HepG2 (cell line): ENCODE data around the gene RNU1-2. TPM values are rescaled to one million over a fixed set of nuclear protein-coding genes. Genes with fewer than 3 reads are reported as not detected.

Source experiments
- ATAC-seq: fragments of 200-7000 bp; cut with Tn5 transposase; 3 replicates; pipeline ENCODE4 v1.9.1; 2020; ENCODE audit warnings: mild to moderate bottlenecking, moderate library complexity
- BruUV-seq: library from RNA; stranded (reverse); fragments of 400-500 nt; replicated peaks from 2 replicates; lab custom pipeline; 2021; lab: Mats Ljungman, UMichigan
- CTCF ChIA-PET: fragments of 300-600 bp; formaldehyde crosslinking; extraction: SDS; loops from one replicate; lab custom pipeline; 2021; ENCODE audit warnings: low total read pairs, inconsistent platforms, low intra/inter-chr PET ratio; lab: Yijun Ruan, JAX
- POLR2A ChIA-PET: fragments of 350-600 bp; sonication (Branson Sonifier 250); formaldehyde crosslinking; loops from one replicate; lab custom pipeline; 2020; ENCODE audit warnings: antibody characterized with exemption, inconsistent platforms; lab: Yijun Ruan, JAX
- DNase-seq: peaks from one replicate; pipeline ENCODE4 v3.0.0-alpha.2; 2015; ENCODE audit warnings: low spot score
- FAIRE-seq: peaks from 3 replicates; lab custom pipeline; 2011; peaks lifted over from hg19 to GRCh38; lab: Jason Lieb, UNC
- H2AFZ ChIP-seq: one replicate; pipeline ENCODE4 v1.6.1; 2011; ENCODE audit warnings: low read length, inconsistent platforms
- H3K27ac ChIP-seq: fragments of 300-600 bp; 3 replicates; pipeline ENCODE4 v1.8.0; 2011; ENCODE audit warnings: mixed run types, mild to moderate bottlenecking, mixed read lengths, low read length, inconsistent platforms; ENCODE audit not compliant: insufficient read depth; ENCODE audit errors: extremely low read length
- H3K27me3 ChIP-seq, 2 experiments: fragments of 200-600 bp in 1 of 2; 2 replicates in 1 of 2; 3 replicates in 1 of 2; pipeline versions ENCODE4 v1.6.0 to v1.8.0; 2011; ENCODE audit warnings: low read length in 2 of 2, mild to moderate bottlenecking in 2 of 2, moderate library complexity in 2 of 2, inconsistent platforms in 1 of 2; ENCODE audit not compliant: insufficient read depth in 2 of 2, control insufficient read depth in 1 of 2
- H3K36me3 ChIP-seq, 2 experiments: fragments of 200-600 bp in 1 of 2; replicated peaks in 1 of 2; 2 replicates in 1 of 2; 3 replicates in 1 of 2; pipeline versions ENCODE4 v1.5.1 to v1.8.0; 2011; ENCODE audit warnings: low read length in 2 of 2, inconsistent platforms in 1 of 2; ENCODE audit not compliant: insufficient read depth in 2 of 2, control insufficient read depth in 1 of 2
- H3K4me1 ChIP-seq: 2 replicates; pipeline ENCODE4 v1.5.1; 2012; ENCODE audit warnings: low read length, inconsistent platforms; ENCODE audit not compliant: insufficient read depth
- H3K4me2 ChIP-seq: 2 replicates; pipeline ENCODE4 v1.6.0; 2011; ENCODE audit warnings: low read depth, low read length, inconsistent platforms
- H3K4me3 ChIP-seq, 3 experiments: fragments of 200-600 bp in 1 of 3; sonication (generic), shearing (Covaris generic) in 1 of 3; replicated peaks in 1 of 3; 2 replicates each; pipeline ENCODE4 v1.5.1; 2011 to 2016; ENCODE audit warnings: low read length in 3 of 3, inconsistent platforms in 2 of 3, low read depth in 2 of 3, mild to moderate bottlenecking in 2 of 3, control low read depth in 1 of 3, mixed read lengths in 1 of 3; ENCODE audit not compliant: insufficient read depth in 1 of 3
- H3K79me2 ChIP-seq: one replicate; pipeline ENCODE4 v1.6.1; 2011; ENCODE audit warnings: low read length, inconsistent platforms; ENCODE audit not compliant: insufficient read depth
- H3K9ac ChIP-seq: 2 replicates; pipeline ENCODE4 v1.6.0; 2011; ENCODE audit warnings: mild to moderate bottlenecking, low read depth, low read length, inconsistent platforms; ENCODE audit not compliant: insufficient read depth
- H3K9me3 ChIP-seq: 2 replicates; pipeline ENCODE4 v1.5.1; 2012; ENCODE audit warnings: mild to moderate bottlenecking, low read length
- H4K20me1 ChIP-seq: 2 replicates; pipeline ENCODE4 v1.6.0; 2011; ENCODE audit warnings: inconsistent platforms, mild to moderate bottlenecking, low read length, moderate library complexity; ENCODE audit not compliant: insufficient read depth
- CC2D1A ChIP-seq: sonication (generic); formaldehyde crosslinking; IDR thresholded peaks from 2 replicates; pipeline ENCODE4 v1.8.1; 2023; ENCODE audit warnings: mild to moderate bottlenecking, missing genetic modification reagents
- NFKB2 ChIP-seq: sonication (generic); formaldehyde crosslinking; IDR thresholded peaks from 2 replicates; pipeline ENCODE4 v1.4.0; 2020; ENCODE audit warnings: missing genetic modification reagents, borderline replicate concordance
- SCMH1 ChIP-seq: sonication (generic); formaldehyde crosslinking; IDR thresholded peaks from 2 replicates; pipeline ENCODE4 v1.9.0; 2021; ENCODE audit warnings: missing genetic modification reagents, mild to moderate bottlenecking, borderline replicate concordance
- THAP11 ChIP-seq: IDR thresholded peaks from 2 replicates; pipeline ENCODE4 v1.6.1; 2016; ENCODE audit warnings: missing biosample characterization, missing genetic modification reagents
- ZFP90 ChIP-seq: sonication (generic); formaldehyde crosslinking; IDR thresholded peaks from 2 replicates; pipeline ENCODE4 v1.8.0; 2022; ENCODE audit warnings: missing genetic modification reagents, mild to moderate bottlenecking, inconsistent platforms, borderline replicate concordance
- ZNF318 ChIP-seq: sonication (generic); formaldehyde crosslinking; IDR thresholded peaks from 2 replicates; pipeline ENCODE4 v1.4.0; 2020; ENCODE audit warnings: mild to moderate bottlenecking, missing genetic modification reagents
- ZNF543 ChIP-seq: sonication (generic); formaldehyde crosslinking; IDR thresholded peaks from 2 replicates; pipeline ENCODE4 v1.4.0; 2020; ENCODE audit warnings: mild to moderate bottlenecking, missing genetic modification reagents
- ZNF597 ChIP-seq: sonication (generic); formaldehyde crosslinking; IDR thresholded peaks from 2 replicates; pipeline ENCODE4 v1.5.0; 2020; ENCODE audit warnings: missing genetic modification reagents
- WGBS: methylation state at CpG from one replicate; pipeline ENCODE4 v1.1.6; 2017; ENCODE audit warnings: low lambda C conversion rate; 5-methylcytosine and 5-hydroxymethylcytosine counted together
- in situ Hi-C: cut with HindIII; loops from 2 replicates; pipeline ENCODE4 v1.10.0; 2017; ENCODE audit warnings: low pct_unique_long_range_greater_than_20kb; ENCODE audit not compliant: extremely low pct_ligation_motif_present
- intact Hi-C: fragments of 100-400 bp; cut with micrococcal nuclease; formaldehyde crosslinking; loops from one replicate; pipeline ENCODE4 v1.10.0; 2022; ENCODE audit not compliant: unreplicated experiment
- polyA plus RNA-seq, 8 experiments: library from polyadenylated mRNA; depleted of rRNA in 3 of 8; stranded (reverse) in 7 of 8; unstranded in 1 of 8; fragments of >200 nt; fragmentation: Illumina TruSeq in 4 of 8; extraction: Trizol in 4 of 8; gene quantifications; 2 replicates each; pipeline versions ENCODE4 v1.2.1 to v1.2.3, GENCODE V29; 2011 to 2016; ENCODE audit warnings: low read depth in 4 of 8, missing spikeins in 1 of 8, mixed read lengths in 1 of 8; ENCODE audit not compliant: insufficient read depth in 1 of 8
- total RNA-seq, 5 experiments: library from RNA; depleted of rRNA; stranded (reverse); fragments of >200 nt; fragmentation: Illumina TruSeq; extraction: Trizol; gene quantifications; 2 replicates each; pipeline ENCODE4 v1.2.3, GENCODE V29; 2016; ENCODE audit warnings: low read depth in 1 of 5
- TF ChIP-seq, protein P1 (sequence below): sonication (generic); formaldehyde crosslinking; IDR thresholded peaks from 2 replicates; pipeline ENCODE4 v1.5.0; 2020; ENCODE audit warnings: missing genetic modification reagents

Gene RNU1-2
- total and polyA plus RNA-seq, 2 of the 13 experiments (the other 11 are each of a cell fraction or from before 2014, with no cell fraction given): under 0.01 to 11,018 TPM

DNA sequence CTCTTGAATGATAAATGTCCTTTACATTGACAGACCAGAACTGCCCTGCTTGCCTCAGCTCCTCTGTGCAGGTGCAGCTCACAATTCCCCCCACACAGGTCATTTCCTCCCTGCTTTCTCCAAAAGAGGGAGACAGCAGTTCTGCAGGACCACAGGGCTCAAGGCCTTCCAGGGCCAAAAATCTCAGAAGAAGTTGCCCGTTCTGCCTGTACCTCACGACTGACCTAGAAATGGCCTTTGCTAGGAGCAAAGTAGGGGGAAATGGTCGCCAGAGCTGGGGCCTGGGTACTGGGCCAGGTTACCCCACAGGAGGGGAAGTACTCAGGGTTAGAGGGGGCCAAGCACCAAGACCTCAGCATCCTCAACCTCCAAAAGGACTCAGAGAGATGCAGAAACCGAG lies 11.1 kb downstream of the RNU1-2 start (continued):
- TF ChIP-seq ZNF318 (CRISPR knock-in tag): no peak

- Histone ChIP-seq H3K9me3 (peaks cover 7% of the 10 kb centered on the region; the same call in 1 of the 2 replicates), H3K27me3 (no peaks in the 10 kb centered on the region), H3K4me3 (no peak overlapping the region), H3K9ac (no peak overlapping the region), H3K79me2 (no peaks in the 10 kb centered on the region), H3K36me3 (no peaks in the 10 kb centered on the region), H3K4me1 (peaks cover 40% of the 10 kb centered on the region), H4K20me1 (no peaks in the 10 kb centered on the region), H2AFZ (no peak overlapping the region), H3K4me2 (no peak overlapping the region), H3K27ac (no peak overlapping the region)
- CTCF ChIA-PET: no interaction called here
- in situ Hi-C loops (no loop called here), intact Hi-C loops (no loop called here)
- DNase-seq: no peak
- 50% methylated on average over 14 of the region's 15 CpGs for WGBS
- no peak for FAIRE-seq
- ATAC-seq: no peak
- POLR2A ChIA-PET: no interaction called here
- no TSS peak for BruUV-seq
- TF ChIP-seq NFKB2 (CRISPR knock-in tag) (no peak), ZNF543 (CRISPR knock-in tag) (no peak), CC2D1A (CRISPR knock-in tag) (no peak), ZNF597 (CRISPR knock-in tag) (no peak), ZFP90 (CRISPR knock-in tag) (no peak), SCMH1 (CRISPR knock-in tag) (no peak), THAP11 (CRISPR knock-in tag) (no peak)
- TF ChIP-seq, protein P1, sequence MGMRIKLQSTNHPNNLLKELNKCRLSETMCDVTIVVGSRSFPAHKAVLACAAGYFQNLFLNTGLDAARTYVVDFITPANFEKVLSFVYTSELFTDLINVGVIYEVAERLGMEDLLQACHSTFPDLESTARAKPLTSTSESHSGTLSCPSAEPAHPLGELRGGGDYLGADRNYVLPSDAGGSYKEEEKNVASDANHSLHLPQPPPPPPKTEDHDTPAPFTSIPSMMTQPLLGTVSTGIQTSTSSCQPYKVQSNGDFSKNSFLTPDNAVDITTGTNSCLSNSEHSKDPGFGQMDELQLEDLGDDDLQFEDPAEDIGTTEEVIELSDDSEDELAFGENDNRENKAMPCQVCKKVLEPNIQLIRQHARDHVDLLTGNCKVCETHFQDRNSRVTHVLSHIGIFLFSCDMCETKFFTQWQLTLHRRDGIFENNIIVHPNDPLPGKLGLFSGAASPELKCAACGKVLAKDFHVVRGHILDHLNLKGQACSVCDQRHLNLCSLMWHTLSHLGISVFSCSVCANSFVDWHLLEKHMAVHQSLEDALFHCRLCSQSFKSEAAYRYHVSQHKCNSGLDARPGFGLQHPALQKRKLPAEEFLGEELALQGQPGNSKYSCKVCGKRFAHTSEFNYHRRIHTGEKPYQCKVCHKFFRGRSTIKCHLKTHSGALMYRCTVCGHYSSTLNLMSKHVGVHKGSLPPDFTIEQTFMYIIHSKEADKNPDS (CRISPR knock-in tag): no peak
Measured at GRCh38 chr1:16907870-16908758, 12.3 kb downstream of the RNU1-2 start.
